ENCODE measurements around the gene GON4L. TPM values are rescaled to one million over a fixed set of nuclear protein-coding genes. Genes with fewer than 3 reads are reported as not detected.

Gene GON4L
- polyA plus RNA-seq, 2 of the 4 experiments (the other 2 are of a cell fraction): 15.3 to 23.1 TPM

- CTCF ChIA-PET: interaction anchor here (0.6 to 0.9 kb wide), 5 partner anchors 13 to 841 kb away, joined by 3 to 4 read pairs (median 3); no protein-coding TSS in a partner anchor
Measured at GRCh38 chr1:155741908-155742307, 115.1 kb downstream of the GON4L start.

GRCh38 chr1:155740995-155741394 is 116.0 kb downstream of the GON4L start:
- H3K4me3 ChIP-seq: no peak overlapping the region
- H3K9me3 ChIP-seq: no peaks in the 10 kb centered on the region
- H3K4me1 ChIP-seq: no peaks in the 10 kb centered on the region
- ChIA-PET POLR2A (no interaction called here), CTCF (interaction anchor here (0.9 kb wide), 2 partner anchors 12 to 841 kb away, joined by 3 read pairs; no protein-coding TSS in a partner anchor)
- ATAC-seq (no peak), FAIRE-seq (no peak), DNase-seq (ENCODE audit: low read depth in 1 of 2, low spot score in 1 of 2) (no peak)
- no peak overlapping the region for H3K27ac ChIP-seq
- WGBS (ENCODE audit: missing lambda C conversion rate): 94% methylated on average over 8 of the region's 8 CpGs
- H3K4me2 ChIP-seq: no peak overlapping the region
- TF ChIP-seq MAX (IDR thresholded peaks at IDR 0.05) (no peak), GATA3 (IDR thresholded peaks at IDR 0.05; ENCODE audit: borderline replicate concordance) (no peak), JUN (IDR thresholded peaks at IDR 0.05) (no peak), ZFP36 (IDR thresholded peaks at IDR 0.05; ENCODE audit: borderline replicate concordance, partially characterized antibody) (no peak), HOXB5 (CRISPR knock-in tag; IDR thresholded peaks at IDR 0.05) (no peak), HDAC2 (IDR thresholded peaks at IDR 0.05) (no peak), MAZ (IDR thresholded peaks at IDR 0.05; ENCODE audit: borderline replicate concordance, low read depth, low read length) (no peak), MYC (IDR thresholded peaks at IDR 0.05; ENCODE audit: borderline replicate concordance, low read length) (no peak), ZSCAN20 (CRISPR knock-in tag; IDR thresholded peaks at IDR 0.05) (no peak), PBX3 (IDR thresholded peaks at IDR 0.05) (no peak), ZC3H11A (IDR thresholded peaks at IDR 0.05) (no peak), RARB (CRISPR knock-in tag; IDR thresholded peaks at IDR 0.05) (no peak), NR3C1 (IDR thresholded peaks at IDR 0.05) (no peak), ESRRA (IDR thresholded peaks at IDR 0.05; ENCODE audit: borderline replicate concordance, low read length) (no peak), KDM1A (IDR thresholded peaks at IDR 0.05; ENCODE audit: low read depth) (no peak), JUNB (IDR thresholded peaks at IDR 0.05) (no peak), MAFK (IDR thresholded peaks at IDR 0.05; ENCODE audit: partially characterized antibody) (no peak)

More at GRCh38 chr1:155741908-155742307, 115.1 kb downstream of the GON4L start:
- H3K27ac ChIP-seq: no peak overlapping the region
- FAIRE-seq (no peak), ATAC-seq (no peak), DNase-seq (ENCODE audit: low read depth in 1 of 2, low spot score in 1 of 2) (no peak)
- WGBS (ENCODE audit: missing lambda C conversion rate): 87% methylated on average over 10 of the region's 10 CpGs
- no peak overlapping the region for H3K4me2 ChIP-seq
- TF ChIP-seq RNF2 (IDR thresholded peaks at IDR 0.05; ENCODE audit: borderline replicate concordance, low read depth): no peak
- TF ChIP-seq ZFP36 (IDR thresholded peaks at IDR 0.05; ENCODE audit: borderline replicate concordance, partially characterized antibody): no peak
- no peak for TF ChIP-seq JUNB (IDR thresholded peaks at IDR 0.05)
- no peak for TF ChIP-seq KDM5A (IDR thresholded peaks at IDR 0.05)
- no peak for TF ChIP-seq MAZ (IDR thresholded peaks at IDR 0.05; ENCODE audit: borderline replicate concordance, low read depth, low read length)
- TF ChIP-seq E2F6 (IDR thresholded peaks at IDR 0.05; ENCODE audit: borderline replicate concordance, low read depth): no peak
- no peak for TF ChIP-seq HES2 (IDR thresholded peaks at IDR 0.05)
- TF ChIP-seq NPAS2 (CRISPR knock-in tag; IDR thresholded peaks at IDR 0.05; ENCODE audit: borderline replicate concordance): no peak
- no peak for TF ChIP-seq BCL3 (IDR thresholded peaks at IDR 0.05)
- TF ChIP-seq FOXS1 (CRISPR knock-in tag; IDR thresholded peaks at IDR 0.05): no peak
- TF ChIP-seq HOXB13 (CRISPR knock-in tag; IDR thresholded peaks at IDR 0.05; ENCODE audit: low read depth): no peak
- no peak for TF ChIP-seq NR3C1 (IDR thresholded peaks at IDR 0.05)
- no peak for TF ChIP-seq MAX (IDR thresholded peaks at IDR 0.05)
- TF ChIP-seq CTCF (IDR thresholded peaks at IDR 0.05): no peak
- no peak for TF ChIP-seq SREBF2 (IDR thresholded peaks at IDR 0.05)
- TF ChIP-seq ATOH8 (CRISPR knock-in tag; IDR thresholded peaks at IDR 0.05; ENCODE audit: low read depth): no peak
- TF ChIP-seq CEBPB (IDR thresholded peaks at IDR 0.05): no peak
- H3K9me3 ChIP-seq: no peaks in the 10 kb centered on the region
- H3K4me3 ChIP-seq: no peak overlapping the region
- H3K4me1 ChIP-seq: no peaks in the 10 kb centered on the region
- POLR2A ChIA-PET: no interaction called here

Measured in A549 (cell line).